Panc1 (cell line): ENCODE data around the gene LRRC47. TPM values are rescaled to one million over a fixed set of nuclear protein-coding genes. Genes with fewer than 3 reads are reported as not detected.
"Not testable (repeated sequence)": the region's sequence is repeated elsewhere in the genome, so short reads cannot be mapped to it uniquely, and the experiment has no call there.

ENCODE experiments used
- ATAC-seq: fragments of 200-7000 bp; cut with Tn5 transposase; 2 replicates; pipeline ENCODE4 v1.9.1; 2020; ENCODE audit warnings: mild to moderate bottlenecking, moderate library complexity
- BruUV-seq: library from RNA; stranded (reverse); fragments of 400-500 nt; replicated peaks from 2 replicates; lab custom pipeline; 2021; lab: Mats Ljungman, UMichigan
- CTCF ChIA-PET: fragments of 300-600 bp; sonication (Branson Sonifier 250); formaldehyde crosslinking; loops from one replicate; lab custom pipeline; 2022; ENCODE audit warnings: antibody characterized with exemption; lab: Charles Lee
- POLR2A ChIA-PET: fragments of 300-600 bp; sonication (Branson Sonifier 250); formaldehyde crosslinking; loops from one replicate; lab custom pipeline; 2022; ENCODE audit warnings: antibody characterized with exemption; lab: Charles Lee
- DNase-seq: peaks from one replicate; pipeline ENCODE4 v3.0.0-alpha.2; 2010; ENCODE audit warnings: low read depth, low spot score
- H3K27ac ChIP-seq: 2 replicates; pipeline ENCODE4 v1.5.1; 2011; ENCODE audit warnings: mild to moderate bottlenecking, low read length, inconsistent platforms
- H3K27me3 ChIP-seq: fragments of 200-500 bp; sonication (Bioruptor generic); 2 replicates; pipeline ENCODE4 v1.6.0; 2014; ENCODE audit warnings: low read length, inconsistent platforms; ENCODE audit not compliant: control insufficient read depth, insufficient read depth
- H3K36me3 ChIP-seq: fragments of 200-500 bp; sonication (Bioruptor generic); 2 replicates; pipeline ENCODE4 v1.5.1; 2014; ENCODE audit warnings: inconsistent platforms, mild to moderate bottlenecking, low read length, moderate library complexity; ENCODE audit not compliant: control insufficient read depth, insufficient read depth
- H3K4me1 ChIP-seq: 2 replicates; pipeline ENCODE4 v1.5.1; 2011; ENCODE audit warnings: inconsistent platforms, mild to moderate bottlenecking, low read length, moderate library complexity; ENCODE audit not compliant: control insufficient read depth, insufficient read depth
- H3K4me3 ChIP-seq, 2 experiments: 2 replicates each; pipeline ENCODE4 v1.5.1; 2011 to 2012; ENCODE audit warnings: low read depth in 2 of 2, low read length in 2 of 2, mild to moderate bottlenecking in 2 of 2, inconsistent platforms in 1 of 2, moderate library complexity in 1 of 2
- H3K9me3 ChIP-seq: fragments of 200-500 bp; sonication (Bioruptor generic); 2 replicates; pipeline ENCODE4 v1.5.1; 2014; ENCODE audit warnings: low read depth, mild to moderate bottlenecking, inconsistent platforms, low read length, moderate library complexity; ENCODE audit not compliant: control insufficient read depth, insufficient read depth
- POLR2AphosphoS5 ChIP-seq: IDR thresholded peaks from 2 replicates; pipeline ENCODE4 v1.6.1; 2012; ENCODE audit warnings: mild to moderate bottlenecking, low read depth, low read length, moderate library complexity
- SIN3A ChIP-seq: IDR thresholded peaks from 2 replicates; pipeline ENCODE4 v1.6.1; 2012; ENCODE audit warnings: low read depth, mild to moderate bottlenecking, low read length, moderate library complexity, borderline replicate concordance; ENCODE audit not compliant: insufficient read depth
- TCF7L2 ChIP-seq: IDR thresholded peaks from 2 replicates; pipeline ENCODE4 v1.6.1; 2011; ENCODE audit warnings: mild to moderate bottlenecking, low read depth, low read length, inconsistent platforms
- in situ Hi-C: cut with HindIII; loops from 2 replicates; pipeline ENCODE4 v1.10.0; 2016; ENCODE audit warnings: low sequenced_read_pairs, low pct_unique_long_range_greater_than_20kb
- intact Hi-C: fragments of 100-400 bp; cut with micrococcal nuclease; formaldehyde crosslinking; loops from one replicate; pipeline ENCODE4 v1.10.0; 2022; ENCODE audit not compliant: unreplicated experiment
- total RNA-seq: library from RNA; stranded (reverse); gene quantifications from one replicate; pipeline ENCODE4 v1.2.1, GENCODE V29; 2021; ENCODE audit not compliant: unreplicated experiment
- TF ChIP-seq, protein P1 (sequence below): fragments of 450-650 bp; IDR thresholded peaks from 2 replicates; pipeline ENCODE4 v1.5.1; 2017; ENCODE audit warnings: mild to moderate bottlenecking
- TF ChIP-seq, protein P2 (sequence below), 2 experiments: IDR thresholded peaks; 2 replicates each; pipeline ENCODE4 v1.6.1; 2011 to 2012; ENCODE audit warnings: low read depth in 2 of 2, control low read depth in 1 of 2, low read length in 1 of 2, mild to moderate bottlenecking in 1 of 2, moderate library complexity in 1 of 2; ENCODE audit not compliant: insufficient read depth in 1 of 2

Gene LRRC47
- total RNA-seq, 1 experiment from 2014 or later = 51.0 TPM

DNA sequence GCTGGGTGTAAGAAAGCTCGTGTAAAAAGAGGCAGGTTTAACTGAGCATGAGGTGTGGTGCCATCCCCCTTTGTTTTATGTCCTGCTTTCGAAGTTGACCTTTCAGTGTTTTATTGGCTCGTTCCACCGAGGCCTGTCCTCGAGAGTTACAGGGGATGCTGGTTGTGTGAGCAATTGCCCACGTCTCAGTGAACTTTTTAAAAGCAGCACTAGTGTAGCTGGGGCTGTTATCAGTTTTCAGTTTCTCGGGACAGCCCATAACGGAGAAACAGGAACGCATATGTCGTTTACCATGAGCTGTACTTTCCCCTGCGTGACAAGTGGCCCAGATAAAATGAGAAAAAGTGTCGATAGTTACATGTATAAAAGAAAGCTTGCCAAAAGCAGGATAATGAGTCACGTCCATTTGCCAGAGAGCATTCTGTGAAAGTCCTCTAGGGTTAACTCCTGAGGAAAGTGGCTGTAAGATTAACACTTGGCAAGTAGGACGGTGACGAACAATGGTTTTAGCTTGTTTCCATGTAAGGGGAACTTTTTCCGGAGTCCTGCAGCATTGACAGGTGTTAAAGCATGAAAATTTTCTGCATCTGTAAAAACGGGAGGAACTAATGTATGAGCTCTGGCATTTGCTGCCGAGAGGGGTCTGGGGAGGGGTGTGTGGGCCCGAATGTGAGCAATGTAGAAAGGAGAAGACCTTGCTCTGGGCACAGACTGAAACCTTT lies 7.8 kb upstream of the LRRC47 start:
- no TSS peak for BruUV-seq
- ChIA-PET CTCF (no interaction called here), POLR2A (interaction anchor here (0.5 to 0.6 kb wide), 2 partner anchors 96 to 1851 kb away, joined by 4 to 15 read pairs; partner anchors contain the start of gene C1orf174)
- H3K36me3 ChIP-seq = no peaks in the 10 kb centered on the region
- H3K4me1 ChIP-seq = no peaks in the 10 kb centered on the region
- H3K27ac ChIP-seq = no peak overlapping the region
- ATAC-seq = no peak
- TF ChIP-seq SIN3A (no peak), POLR2AphosphoS5 (no peak), TCF7L2 (no peak)
- TF ChIP-seq, protein P1, sequence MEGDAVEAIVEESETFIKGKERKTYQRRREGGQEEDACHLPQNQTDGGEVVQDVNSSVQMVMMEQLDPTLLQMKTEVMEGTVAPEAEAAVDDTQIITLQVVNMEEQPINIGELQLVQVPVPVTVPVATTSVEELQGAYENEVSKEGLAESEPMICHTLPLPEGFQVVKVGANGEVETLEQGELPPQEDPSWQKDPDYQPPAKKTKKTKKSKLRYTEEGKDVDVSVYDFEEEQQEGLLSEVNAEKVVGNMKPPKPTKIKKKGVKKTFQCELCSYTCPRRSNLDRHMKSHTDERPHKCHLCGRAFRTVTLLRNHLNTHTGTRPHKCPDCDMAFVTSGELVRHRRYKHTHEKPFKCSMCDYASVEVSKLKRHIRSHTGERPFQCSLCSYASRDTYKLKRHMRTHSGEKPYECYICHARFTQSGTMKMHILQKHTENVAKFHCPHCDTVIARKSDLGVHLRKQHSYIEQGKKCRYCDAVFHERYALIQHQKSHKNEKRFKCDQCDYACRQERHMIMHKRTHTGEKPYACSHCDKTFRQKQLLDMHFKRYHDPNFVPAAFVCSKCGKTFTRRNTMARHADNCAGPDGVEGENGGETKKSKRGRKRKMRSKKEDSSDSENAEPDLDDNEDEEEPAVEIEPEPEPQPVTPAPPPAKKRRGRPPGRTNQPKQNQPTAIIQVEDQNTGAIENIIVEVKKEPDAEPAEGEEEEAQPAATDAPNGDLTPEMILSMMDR = no peak
- TF ChIP-seq, protein P2, sequence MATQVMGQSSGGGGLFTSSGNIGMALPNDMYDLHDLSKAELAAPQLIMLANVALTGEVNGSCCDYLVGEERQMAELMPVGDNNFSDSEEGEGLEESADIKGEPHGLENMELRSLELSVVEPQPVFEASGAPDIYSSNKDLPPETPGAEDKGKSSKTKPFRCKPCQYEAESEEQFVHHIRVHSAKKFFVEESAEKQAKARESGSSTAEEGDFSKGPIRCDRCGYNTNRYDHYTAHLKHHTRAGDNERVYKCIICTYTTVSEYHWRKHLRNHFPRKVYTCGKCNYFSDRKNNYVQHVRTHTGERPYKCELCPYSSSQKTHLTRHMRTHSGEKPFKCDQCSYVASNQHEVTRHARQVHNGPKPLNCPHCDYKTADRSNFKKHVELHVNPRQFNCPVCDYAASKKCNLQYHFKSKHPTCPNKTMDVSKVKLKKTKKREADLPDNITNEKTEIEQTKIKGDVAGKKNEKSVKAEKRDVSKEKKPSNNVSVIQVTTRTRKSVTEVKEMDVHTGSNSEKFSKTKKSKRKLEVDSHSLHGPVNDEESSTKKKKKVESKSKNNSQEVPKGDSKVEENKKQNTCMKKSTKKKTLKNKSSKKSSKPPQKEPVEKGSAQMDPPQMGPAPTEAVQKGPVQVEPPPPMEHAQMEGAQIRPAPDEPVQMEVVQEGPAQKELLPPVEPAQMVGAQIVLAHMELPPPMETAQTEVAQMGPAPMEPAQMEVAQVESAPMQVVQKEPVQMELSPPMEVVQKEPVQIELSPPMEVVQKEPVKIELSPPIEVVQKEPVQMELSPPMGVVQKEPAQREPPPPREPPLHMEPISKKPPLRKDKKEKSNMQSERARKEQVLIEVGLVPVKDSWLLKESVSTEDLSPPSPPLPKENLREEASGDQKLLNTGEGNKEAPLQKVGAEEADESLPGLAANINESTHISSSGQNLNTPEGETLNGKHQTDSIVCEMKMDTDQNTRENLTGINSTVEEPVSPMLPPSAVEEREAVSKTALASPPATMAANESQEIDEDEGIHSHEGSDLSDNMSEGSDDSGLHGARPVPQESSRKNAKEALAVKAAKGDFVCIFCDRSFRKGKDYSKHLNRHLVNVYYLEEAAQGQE (IDR thresholded peaks at IDR 0.05; ENCODE audit: insufficient read depth in 1 of 2, low read depth in 2 of 2, low read length in 1 of 2) = no peak
- no peak overlapping the region for H3K4me3 ChIP-seq
- intact Hi-C loops (no loop called here), in situ Hi-C loops (no loop called here)
- no peak for DNase-seq
- H3K27me3 ChIP-seq = no peaks in the 10 kb centered on the region
- no peaks in the 10 kb centered on the region for H3K9me3 ChIP-seq

DNA sequence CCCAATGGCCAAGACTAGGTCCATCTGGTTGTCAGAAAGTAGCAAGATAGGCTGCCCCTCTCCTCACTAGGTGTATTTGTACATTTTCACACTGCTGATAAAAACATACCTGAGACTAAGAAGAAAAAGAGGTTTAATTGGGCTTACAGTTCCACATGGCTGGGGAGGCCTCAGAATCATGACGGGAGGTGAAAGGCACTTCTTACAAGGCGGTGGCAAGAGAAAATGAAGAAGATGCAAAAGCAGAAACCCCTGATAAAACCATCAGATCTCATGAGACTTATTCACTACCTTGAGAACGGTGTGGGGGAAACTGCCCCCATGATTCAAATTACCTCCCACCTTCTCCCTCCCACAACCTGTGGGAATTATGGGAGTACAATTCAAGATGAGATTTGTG lies 4.5 kb upstream of the LRRC47 start:
- ATAC-seq, H3K4me1 ChIP-seq, H3K27ac ChIP-seq, H3K27me3 ChIP-seq, intact Hi-C loops, in situ Hi-C loops, H3K36me3 ChIP-seq, BruUV-seq, H3K9me3 ChIP-seq, POLR2A ChIA-PET, H3K4me3 ChIP-seq, DNase-seq: not testable (repeated sequence)
- CTCF ChIA-PET = interaction anchor here (1.1 kb wide), 1 partner anchor 26 kb away, joined by 3 read pairs; no protein-coding TSS in a partner anchor

DNA sequence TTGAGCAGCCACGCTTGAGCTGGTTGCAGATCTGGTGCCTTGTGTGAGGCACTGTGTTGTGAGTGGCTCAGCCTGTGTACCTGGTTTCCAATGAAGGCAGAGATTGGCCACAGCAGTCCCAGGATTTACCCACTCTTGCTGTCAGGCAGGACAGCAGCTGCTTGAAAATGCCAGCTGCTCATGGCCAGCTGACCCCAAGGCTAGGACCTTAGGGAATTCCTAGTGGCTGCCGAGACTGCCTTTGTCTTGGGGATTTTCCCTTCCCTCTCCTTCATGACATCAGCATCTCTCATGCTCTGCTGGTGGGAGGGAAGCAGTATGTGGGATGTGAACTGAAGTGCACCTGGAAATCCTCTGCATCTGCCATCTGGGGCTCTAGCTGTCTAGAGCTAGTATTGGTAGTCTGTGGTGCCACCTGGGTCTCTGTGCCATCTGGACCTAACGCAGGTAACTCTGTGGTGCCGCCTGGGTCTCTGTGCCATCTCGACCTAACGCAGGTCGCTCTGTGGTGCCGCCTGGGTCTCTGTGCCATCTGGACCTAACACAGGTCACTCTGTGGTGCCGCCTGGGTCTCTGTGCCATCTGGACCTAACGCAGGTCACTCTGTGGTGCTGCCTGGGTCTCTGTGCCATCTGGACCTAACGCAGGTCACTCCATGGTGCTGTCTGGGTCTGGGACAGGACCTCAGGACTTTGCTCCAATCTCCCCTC lies 3.8 kb upstream of the LRRC47 start:
- CTCF ChIA-PET = no interaction called here
- H3K36me3 ChIP-seq = no peaks in the 10 kb centered on the region; the same call in 1 of the 2 replicates
- TF ChIP-seq TCF7L2 (no peak), SIN3A (no peak), POLR2AphosphoS5 (no peak)
- TF ChIP-seq, protein P2 (IDR thresholded peaks at IDR 0.05; ENCODE audit: insufficient read depth in 1 of 2, low read depth in 2 of 2, low read length in 1 of 2) = no peak
- TF ChIP-seq, protein P1 = no peak
- in situ Hi-C loops = no loop called here
- H3K4me3 ChIP-seq = no peak overlapping the region
- POLR2A ChIA-PET = no interaction called here
- intact Hi-C loops = no loop called here
- no peaks in the 10 kb centered on the region for H3K9me3 ChIP-seq
- DNase-seq (no peak), ATAC-seq (no peak)
- no peaks in the 10 kb centered on the region for H3K27me3 ChIP-seq
- H3K27ac ChIP-seq = no peak overlapping the region
- no TSS peak for BruUV-seq
- peaks cover 2% of the 10 kb centered on the region for H3K4me1 ChIP-seq
